ENCODE measurements around the gene THADA. TPM values are rescaled to one million over a fixed set of nuclear protein-coding genes. Genes with fewer than 3 reads are reported as not detected.
A peak's percentile ranks its signal among the peaks of the same experiment; 100 is the strongest.

The THADA gene
- total RNA-seq, 1 donor from 2014 or later: 28.3 TPM

GRCh38 chr2:43482961-43483360 is 112.9 kb downstream of the THADA start:
- H3K4me1 Mint-ChIP-seq (ENCODE audit: unreplicated experiment): peaks cover 64% of the 10 kb centered on the region
- no peak for TF ChIP-seq CTCF (IDR thresholded peaks at IDR 0.05)
- no peaks in the 10 kb centered on the region for H3K36me3 Mint-ChIP-seq (ENCODE audit: unreplicated experiment)
- H3K9me3 Mint-ChIP-seq (ENCODE audit: unreplicated experiment): no peaks in the 10 kb centered on the region
- no peaks in the 10 kb centered on the region for H3K27me3 Mint-ChIP-seq (ENCODE audit: unreplicated experiment)
- no peak overlapping the region for H3K27ac Mint-ChIP-seq (ENCODE audit: unreplicated experiment)
- no peak for DNase-seq (ENCODE audit: extremely low spot score, unreplicated experiment)
- no peak overlapping the region for H3K4me3 Mint-ChIP-seq (ENCODE audit: unreplicated experiment)

GRCh38 chr2:43481927-43482542 is 113.8 kb downstream of the THADA start:
- Mint-ChIP-seq H3K4me3 (ENCODE audit: unreplicated experiment) (no peak overlapping the region), H3K36me3 (ENCODE audit: unreplicated experiment) (no peaks in the 10 kb centered on the region), H3K4me1 (ENCODE audit: unreplicated experiment) (peaks cover 73% of the 10 kb centered on the region), H3K27ac (ENCODE audit: unreplicated experiment) (no peak overlapping the region), H3K27me3 (ENCODE audit: unreplicated experiment) (no peaks in the 10 kb centered on the region), H3K9me3 (ENCODE audit: unreplicated experiment) (no peaks in the 10 kb centered on the region)
- TF ChIP-seq CTCF (IDR thresholded peaks at IDR 0.05): no peak
- DNase-seq (ENCODE audit: extremely low spot score, unreplicated experiment): no peak

- Mint-ChIP-seq H3K9me3 (ENCODE audit: unreplicated experiment) (no peaks in the 10 kb centered on the region), H3K27me3 (ENCODE audit: unreplicated experiment) (no peaks in the 10 kb centered on the region), H3K4me1 (ENCODE audit: unreplicated experiment) (peaks cover 80% of the 10 kb centered on the region), H3K4me3 (ENCODE audit: unreplicated experiment) (no peak overlapping the region), H3K27ac (ENCODE audit: unreplicated experiment) (no peak overlapping the region), H3K36me3 (ENCODE audit: unreplicated experiment) (no peaks in the 10 kb centered on the region)
- DNase-seq (ENCODE audit: extremely low spot score, unreplicated experiment): no peak
- no peak for TF ChIP-seq CTCF (IDR thresholded peaks at IDR 0.05)
Observed at GRCh38 chr2:43480874-43481273, 115.0 kb downstream of the THADA start.

- Mint-ChIP-seq H3K27me3 (ENCODE audit: unreplicated experiment) (no peaks in the 10 kb centered on the region), H3K4me3 (ENCODE audit: unreplicated experiment) (no peak overlapping the region), H3K27ac (ENCODE audit: unreplicated experiment) (peak overlapping the region; percentile 69), H3K36me3 (ENCODE audit: unreplicated experiment) (peaks cover 8% of the 10 kb centered on the region), H3K4me1 (ENCODE audit: unreplicated experiment) (peaks cover 80% of the 10 kb centered on the region), H3K9me3 (ENCODE audit: unreplicated experiment) (no peaks in the 10 kb centered on the region)
- TF ChIP-seq CTCF (IDR thresholded peaks at IDR 0.05): no peak
- no peak for DNase-seq (ENCODE audit: extremely low spot score, unreplicated experiment)
Observed at GRCh38 chr2:43478412-43479086, 117.3 kb downstream of the THADA start.

DNA sequence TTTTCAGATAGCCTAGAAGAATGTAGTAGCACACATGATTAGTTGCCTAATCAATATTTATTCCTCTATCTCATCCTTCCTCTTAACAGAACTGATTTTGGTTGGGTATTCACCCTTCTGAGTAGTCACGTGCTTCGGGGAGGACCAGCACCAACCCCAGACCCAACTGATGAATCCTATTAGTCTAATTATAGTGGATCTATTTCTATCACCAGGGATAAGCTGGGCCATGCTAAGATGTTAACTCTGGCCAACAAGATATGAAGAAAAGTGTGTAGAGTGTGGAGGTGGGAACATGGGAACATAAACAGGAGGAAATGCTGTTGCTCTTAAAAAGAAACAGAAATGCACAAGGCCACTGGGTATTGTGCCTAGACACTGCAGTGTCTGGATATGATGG is 119.9 kb downstream of the THADA start:
- no peak overlapping the region for H3K27ac Mint-ChIP-seq (ENCODE audit: unreplicated experiment)

More for the DNA sequence above, 119.9 kb downstream of the THADA start:
- Mint-ChIP-seq H3K36me3 (ENCODE audit: unreplicated experiment) (peaks cover 16% of the 10 kb centered on the region), H3K4me3 (ENCODE audit: unreplicated experiment) (no peak overlapping the region), H3K27me3 (ENCODE audit: unreplicated experiment) (no peaks in the 10 kb centered on the region), H3K9me3 (ENCODE audit: unreplicated experiment) (peaks cover 8% of the 10 kb centered on the region), H3K4me1 (ENCODE audit: unreplicated experiment) (peaks cover 58% of the 10 kb centered on the region)
- no peak for DNase-seq (ENCODE audit: extremely low spot score, unreplicated experiment)
- TF ChIP-seq CTCF (IDR thresholded peaks at IDR 0.05): no peak

Measured in osteocyte (in vitro differentiated cells).